ENCODE measurements around the gene ZNF646. TPM values are rescaled to one million over a fixed set of nuclear protein-coding genes. Genes with fewer than 3 reads are reported as not detected.

The ZNF646 gene
- total RNA-seq, 6 experiments from 2014 or later = 13.0 to 16.3 (median 14.7) TPM

DNA sequence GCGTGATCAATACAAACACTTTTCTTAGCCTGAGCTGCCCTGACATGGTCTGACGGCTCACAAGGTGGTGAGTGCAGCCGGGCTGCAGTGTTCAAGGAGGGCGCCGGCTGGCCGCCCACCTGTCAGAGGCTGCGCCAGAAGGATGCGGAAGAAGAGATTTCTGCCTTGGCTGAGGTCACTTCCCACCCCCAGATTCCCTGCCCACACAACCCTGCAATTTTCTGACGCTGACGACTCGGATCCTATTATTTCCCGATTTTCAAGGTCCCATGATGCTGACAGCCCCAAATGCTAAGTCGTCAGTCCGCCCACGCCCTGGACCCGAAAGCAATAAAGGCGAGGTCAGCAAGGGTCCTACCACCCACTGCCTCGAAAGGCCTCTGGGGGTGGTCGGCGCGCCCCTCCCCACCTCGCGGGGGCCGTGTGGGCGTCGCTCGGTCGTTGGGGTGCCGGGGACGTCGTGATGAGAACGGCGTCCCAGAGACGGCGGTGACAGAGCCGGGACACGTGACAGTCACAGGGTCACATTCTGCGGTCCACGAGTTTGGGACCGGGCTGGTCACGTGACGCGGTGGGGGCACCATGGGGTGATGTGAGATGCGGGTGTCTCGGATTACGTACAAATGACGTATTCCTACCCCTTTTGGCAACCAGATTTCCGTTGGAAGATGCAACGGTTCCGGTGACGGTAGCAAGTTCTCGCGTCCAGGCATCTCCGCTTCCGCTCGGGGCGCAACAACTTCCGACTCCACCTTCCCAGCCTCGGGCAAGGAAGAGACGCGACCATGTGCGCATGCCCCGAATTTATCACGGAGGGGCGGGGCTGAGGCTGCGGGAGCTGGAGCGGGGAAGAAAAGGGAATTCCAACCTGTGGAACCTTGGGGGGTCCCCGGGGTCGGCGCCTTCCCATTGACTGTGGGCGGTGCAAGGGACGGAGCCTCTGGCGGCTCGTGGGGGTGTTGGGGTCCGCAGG is 41.2 kb upstream of the ZNF646 start, which contains the start of gene STX4:
Gene STX4, plus strand, starts transcription at position 823 of the 973 bp plus-strand sequence. CDS start 248 bp downstream, outside the sequence.
- peak; percentile 99 for DNase-seq
- Mint-ChIP-seq H3K9me3 (no peaks in the 10 kb centered on the region), H3K4me3 (peak within 1 kb of the TSS; percentile 94), H3K27me3 (ENCODE audit: insufficient read depth) (no peaks in the 10 kb centered on the region), H3K36me3 (ENCODE audit: low read depth) (peaks cover 10% of the 10 kb centered on the region; the same call in 1 of the 2 replicates), H3K27ac (peak within 1 kb of the TSS; percentile 90), H3K4me1 (ENCODE audit: low read depth) (peaks cover 24% of the 10 kb centered on the region)
- TF ChIP-seq, protein P1, sequence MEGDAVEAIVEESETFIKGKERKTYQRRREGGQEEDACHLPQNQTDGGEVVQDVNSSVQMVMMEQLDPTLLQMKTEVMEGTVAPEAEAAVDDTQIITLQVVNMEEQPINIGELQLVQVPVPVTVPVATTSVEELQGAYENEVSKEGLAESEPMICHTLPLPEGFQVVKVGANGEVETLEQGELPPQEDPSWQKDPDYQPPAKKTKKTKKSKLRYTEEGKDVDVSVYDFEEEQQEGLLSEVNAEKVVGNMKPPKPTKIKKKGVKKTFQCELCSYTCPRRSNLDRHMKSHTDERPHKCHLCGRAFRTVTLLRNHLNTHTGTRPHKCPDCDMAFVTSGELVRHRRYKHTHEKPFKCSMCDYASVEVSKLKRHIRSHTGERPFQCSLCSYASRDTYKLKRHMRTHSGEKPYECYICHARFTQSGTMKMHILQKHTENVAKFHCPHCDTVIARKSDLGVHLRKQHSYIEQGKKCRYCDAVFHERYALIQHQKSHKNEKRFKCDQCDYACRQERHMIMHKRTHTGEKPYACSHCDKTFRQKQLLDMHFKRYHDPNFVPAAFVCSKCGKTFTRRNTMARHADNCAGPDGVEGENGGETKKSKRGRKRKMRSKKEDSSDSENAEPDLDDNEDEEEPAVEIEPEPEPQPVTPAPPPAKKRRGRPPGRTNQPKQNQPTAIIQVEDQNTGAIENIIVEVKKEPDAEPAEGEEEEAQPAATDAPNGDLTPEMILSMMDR (IDR thresholded peaks at IDR 0.05) = peak; percentile 8

DNA sequence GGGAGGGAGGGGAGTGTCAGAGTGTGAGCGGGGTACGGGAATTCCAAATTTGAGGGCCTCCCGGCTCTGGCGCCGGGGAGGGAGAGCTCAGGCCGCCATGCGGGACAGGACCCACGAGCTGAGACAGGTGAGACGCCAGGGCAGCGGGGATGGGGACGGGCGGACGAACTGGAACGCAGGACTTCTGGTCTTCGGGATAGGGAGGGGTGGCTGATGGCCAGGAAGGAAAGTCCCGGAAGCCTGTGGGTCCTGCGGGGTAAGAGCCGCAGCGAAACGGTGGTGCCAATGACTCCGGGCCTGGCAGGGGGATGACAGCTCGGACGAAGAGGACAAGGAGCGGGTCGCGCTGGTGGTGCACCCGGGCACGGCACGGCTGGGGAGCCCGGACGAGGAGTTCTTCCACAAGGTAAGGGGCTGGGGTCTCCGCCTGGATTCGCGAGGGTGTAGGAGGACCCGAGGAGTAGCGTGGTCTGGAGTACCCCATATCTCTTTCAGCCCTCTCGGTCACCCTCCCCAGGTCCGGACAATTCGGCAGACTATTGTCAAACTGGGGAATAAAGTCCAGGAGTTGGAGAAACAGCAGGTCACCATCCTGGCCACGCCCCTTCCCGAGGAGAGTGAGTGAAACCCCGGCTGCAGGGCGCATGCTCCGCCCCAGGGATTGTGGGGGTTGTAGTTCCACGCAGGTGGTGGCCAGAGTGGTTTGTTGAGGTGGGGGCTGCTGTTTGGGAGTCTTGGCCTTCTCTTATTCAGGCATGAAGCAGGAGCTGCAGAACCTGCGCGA is 40.3 kb upstream of the ZNF646 start:
- Mint-ChIP-seq H3K27ac (peak overlapping the region; percentile 90), H3K9me3 (no peaks in the 10 kb centered on the region), H3K4me3 (peak overlapping the region; percentile 94), H3K36me3 (ENCODE audit: low read depth) (peaks cover 10% of the 10 kb centered on the region; the same call in 1 of the 2 replicates), H3K27me3 (ENCODE audit: insufficient read depth) (no peaks in the 10 kb centered on the region), H3K4me1 (ENCODE audit: low read depth) (peaks cover 24% of the 10 kb centered on the region)
- TF ChIP-seq, protein P1 (IDR thresholded peaks at IDR 0.05) = no peak
- DNase-seq = peak; percentile 67

DNA sequence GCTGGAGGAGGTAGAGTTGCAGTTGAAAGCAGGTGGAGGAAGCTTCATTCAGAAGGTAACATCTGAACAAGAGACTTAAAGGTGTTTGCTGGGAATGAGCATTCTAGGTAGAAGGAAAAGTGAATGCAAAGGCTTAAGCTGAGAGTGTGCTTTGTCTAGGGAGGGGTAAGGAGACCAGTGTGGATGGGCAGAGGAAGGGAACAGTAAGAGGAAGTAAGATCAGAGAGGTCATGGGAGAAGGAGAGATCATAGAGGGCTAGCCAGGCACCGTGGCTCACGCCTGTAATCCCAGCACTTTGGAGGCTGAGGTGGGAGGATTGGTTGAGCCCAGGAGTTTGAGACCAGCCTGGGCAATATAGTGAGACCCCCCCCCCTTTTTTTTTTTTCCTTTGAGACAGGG is 37.5 kb upstream of the ZNF646 start:
- no peaks in the 10 kb centered on the region; the same call in none of the 2 replicates for H3K27me3 Mint-ChIP-seq (ENCODE audit: insufficient read depth)
- no peak for DNase-seq
- no peaks in the 10 kb centered on the region for H3K9me3 Mint-ChIP-seq
- TF ChIP-seq, protein P1 (IDR thresholded peaks at IDR 0.05) = no peak
- H3K36me3 Mint-ChIP-seq (ENCODE audit: low read depth) = peaks cover 10% of the 10 kb centered on the region; the same call in 1 of the 2 replicates
- H3K4me1 Mint-ChIP-seq (ENCODE audit: low read depth) = peaks cover 22% of the 10 kb centered on the region
- no peak overlapping the region for H3K4me3 Mint-ChIP-seq
- no peak overlapping the region for H3K27ac Mint-ChIP-seq

DNA sequence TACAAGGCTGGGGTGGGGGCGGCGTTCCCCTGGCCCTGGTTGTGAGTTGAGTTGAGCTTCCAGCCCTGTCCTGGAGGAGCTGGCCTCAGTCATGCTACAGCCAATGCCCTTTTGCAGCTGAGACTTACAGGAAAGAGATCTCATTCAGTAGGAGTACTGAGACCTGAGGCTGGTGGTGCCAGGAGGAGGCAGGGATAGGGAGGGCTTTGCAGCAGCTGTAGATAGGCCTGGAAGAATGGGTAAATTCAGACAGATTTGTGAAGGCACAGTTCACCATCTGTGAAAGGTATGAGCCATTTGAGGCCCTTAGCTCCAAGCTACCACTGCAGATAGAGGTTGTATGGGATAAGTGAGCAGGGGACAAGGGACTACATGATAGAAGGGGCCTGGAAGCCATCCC is 35.2 kb upstream of the ZNF646 start:
- Mint-ChIP-seq H3K27ac (no peak overlapping the region), H3K27me3 (ENCODE audit: insufficient read depth) (no peaks in the 10 kb centered on the region; the same call in none of the 2 replicates), H3K4me3 (no peak overlapping the region), H3K4me1 (ENCODE audit: low read depth) (peaks cover 9% of the 10 kb centered on the region), H3K36me3 (ENCODE audit: low read depth) (peaks cover 18% of the 10 kb centered on the region; the same call in 1 of the 2 replicates), H3K9me3 (no peaks in the 10 kb centered on the region)
- TF ChIP-seq, protein P1 (IDR thresholded peaks at IDR 0.05) = no peak
- no peak for DNase-seq

DNA sequence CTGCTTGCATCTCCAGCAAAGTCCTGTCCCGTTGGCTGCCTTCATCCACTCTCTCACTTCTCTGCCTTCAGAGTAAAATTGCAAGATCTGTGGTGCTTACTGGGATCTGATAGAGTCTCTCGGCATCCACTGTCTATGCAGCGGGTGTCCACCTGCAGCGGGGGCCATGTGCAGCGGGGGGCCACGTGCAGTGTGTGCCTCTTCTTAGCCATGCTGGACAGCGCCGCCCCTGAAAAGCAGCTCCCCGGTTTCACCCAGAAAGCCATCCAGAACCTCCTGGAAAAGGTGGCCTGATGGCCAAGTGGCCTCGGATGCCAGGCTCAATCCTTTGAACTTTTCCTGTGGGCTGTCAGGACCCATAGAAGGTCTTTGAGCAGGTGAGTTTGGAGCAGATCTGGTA is 31.4 kb upstream of the ZNF646 start:
- H3K9me3 Mint-ChIP-seq = no peaks in the 10 kb centered on the region
- DNase-seq = no peak
- no peak overlapping the region for H3K27ac Mint-ChIP-seq
- no peaks in the 10 kb centered on the region; the same call in none of the 2 replicates for H3K27me3 Mint-ChIP-seq (ENCODE audit: insufficient read depth)
- H3K4me3 Mint-ChIP-seq = no peak overlapping the region
- TF ChIP-seq, protein P1 (IDR thresholded peaks at IDR 0.05) = no peak
- H3K36me3 Mint-ChIP-seq (ENCODE audit: low read depth) = peaks cover 8% of the 10 kb centered on the region; the same call in 1 of the 2 replicates
- no peaks in the 10 kb centered on the region for H3K4me1 Mint-ChIP-seq (ENCODE audit: low read depth)

Measured in HFFc6 (cell line).